HepG2 (cell line): ENCODE measurements around the gene SOX9. TPM values are rescaled to one million over a fixed set of nuclear protein-coding genes. Genes with fewer than 3 reads are reported as not detected.
A peak's percentile ranks its signal among the peaks of the same experiment; 100 is the strongest.

Source experiments
- CEBPB ChIP-seq: IDR thresholded peaks from 2 replicates; pipeline ENCODE4 v1.6.1; 2011; ENCODE audit warnings: low read depth, low read length, improper control_type of control experiment, borderline replicate concordance
- CSRNP1 ChIP-seq: sonication (generic); formaldehyde crosslinking; IDR thresholded peaks from 2 replicates; pipeline ENCODE4 v1.8.1; 2023; ENCODE audit warnings: mild to moderate bottlenecking, missing genetic modification reagents
- DDIT3 ChIP-seq: sonication (generic); formaldehyde crosslinking; IDR thresholded peaks from 2 replicates; pipeline ENCODE4 v1.4.0; 2020; ENCODE audit warnings: mild to moderate bottlenecking, missing genetic modification reagents
- DNMT3B ChIP-seq: conservative IDR thresholded peaks from 2 replicates; pipeline ENCODE4 v1.6.1; 2016; ENCODE audit warnings: missing biosample characterization, control low read depth
- GTF2F1 ChIP-seq: fragments of 150-350 bp; IDR thresholded peaks from 2 replicates; pipeline ENCODE4 v1.6.1; 2014; ENCODE audit warnings: low read length
- HNF1A ChIP-seq, 2 experiments: sonication (generic) in 1 of 2; formaldehyde crosslinking in 1 of 2; IDR thresholded peaks; 2 replicates each; pipeline versions ENCODE4 v1.4.0 to v1.6.1; 2016 to 2020; ENCODE audit warnings: borderline replicate concordance in 1 of 2, low read depth in 1 of 2, mild to moderate bottlenecking in 1 of 2, missing genetic modification reagents in 1 of 2
- IKZF5 ChIP-seq: IDR thresholded peaks from 2 replicates; pipeline ENCODE4 v1.6.1; 2018; ENCODE audit warnings: missing genetic modification reagents, mild to moderate bottlenecking, missing compliant biosample characterization
- IRF9 ChIP-seq: sonication (generic); formaldehyde crosslinking; IDR thresholded peaks from 2 replicates; pipeline ENCODE4 v1.8.0; 2022; ENCODE audit warnings: missing genetic modification reagents, mild to moderate bottlenecking, borderline replicate concordance
- IRX3 ChIP-seq: sonication (generic); formaldehyde crosslinking; IDR thresholded peaks from 2 replicates; pipeline ENCODE4 v1.8.1; 2023; ENCODE audit warnings: mild to moderate bottlenecking, low read depth, missing genetic modification reagents, borderline replicate concordance
- KLF15 ChIP-seq: sonication (generic); formaldehyde crosslinking; IDR thresholded peaks from 2 replicates; pipeline ENCODE4 v1.8.1; 2023; ENCODE audit warnings: borderline replicate concordance, mild to moderate bottlenecking, inconsistent platforms, missing genetic modification reagents, mixed read lengths
- MAFF ChIP-seq: IDR thresholded peaks from 2 replicates; pipeline ENCODE4 v1.6.1; 2011; ENCODE audit warnings: low read depth, low read length, improper control_type of control experiment
- PAWR ChIP-seq: sonication (generic); formaldehyde crosslinking; IDR thresholded peaks from 2 replicates; pipeline ENCODE4 v1.4.0; 2020; ENCODE audit warnings: missing genetic modification reagents, mild to moderate bottlenecking, borderline replicate concordance
- PPARG ChIP-seq: conservative IDR thresholded peaks from 2 replicates; pipeline ENCODE4 v1.6.1; 2016; ENCODE audit warnings: missing biosample characterization, missing genetic modification reagents
- PRPF4 ChIP-seq: fragments of 200-400 bp; formaldehyde crosslinking; IDR thresholded peaks from 2 replicates; pipeline ENCODE4 v1.6.1; 2016; ENCODE audit warnings: low read length, low read depth; ENCODE audit not compliant: poor library complexity, severe bottlenecking
- RXRA ChIP-seq: sonication (generic); formaldehyde crosslinking; IDR thresholded peaks from 2 replicates; pipeline ENCODE4 v1.5.1; 2020; ENCODE audit warnings: missing genetic modification reagents
- SSRP1 ChIP-seq: IDR thresholded peaks from 2 replicates; pipeline ENCODE4 v1.6.1; 2016; ENCODE audit warnings: control low read depth
- TCF7L2 ChIP-seq: IDR thresholded peaks from 2 replicates; pipeline ENCODE4 v1.6.1; 2011; ENCODE audit warnings: mild to moderate bottlenecking, low read depth, low read length, moderate library complexity
- TEAD2 ChIP-seq: sonication (generic); formaldehyde crosslinking; IDR thresholded peaks from 2 replicates; pipeline ENCODE4 v1.9.0; 2021; ENCODE audit warnings: missing genetic modification reagents
- ZBTB38 ChIP-seq: sonication (generic); formaldehyde crosslinking; IDR thresholded peaks from 2 replicates; pipeline ENCODE4 v1.5.1; 2020; ENCODE audit warnings: mild to moderate bottlenecking, missing genetic modification reagents
- ZFP82 ChIP-seq: sonication (generic); formaldehyde crosslinking; IDR thresholded peaks from 2 replicates; pipeline ENCODE4 v1.5.1; 2020; ENCODE audit warnings: mild to moderate bottlenecking, missing genetic modification reagents, borderline replicate concordance
- ZNF234 ChIP-seq: sonication (generic); formaldehyde crosslinking; conservative IDR thresholded peaks from 2 replicates; pipeline ENCODE4 v1.5.1; 2020; ENCODE audit warnings: mild to moderate bottlenecking, missing genetic modification reagents
- ZNF256 ChIP-seq: sonication (generic); formaldehyde crosslinking; conservative IDR thresholded peaks from 2 replicates; pipeline ENCODE4 v1.4.0; 2020; ENCODE audit warnings: missing genetic modification reagents
- ZNF615 ChIP-seq: sonication (generic); formaldehyde crosslinking; IDR thresholded peaks from 2 replicates; pipeline ENCODE4 v1.5.0; 2020; ENCODE audit warnings: mild to moderate bottlenecking, missing genetic modification reagents, borderline replicate concordance
- polyA plus RNA-seq, 8 experiments: library from polyadenylated mRNA; depleted of rRNA in 3 of 8; stranded (reverse) in 7 of 8; unstranded in 1 of 8; fragments of >200 nt; fragmentation: Illumina TruSeq in 4 of 8; extraction: Trizol in 4 of 8; gene quantifications; 2 replicates each; pipeline versions ENCODE4 v1.2.1 to v1.2.3, GENCODE V29; 2011 to 2016; ENCODE audit warnings: low read depth in 4 of 8, missing spikeins in 1 of 8, mixed read lengths in 1 of 8; ENCODE audit not compliant: insufficient read depth in 1 of 8
- total RNA-seq, 5 experiments: library from RNA; depleted of rRNA; stranded (reverse); fragments of >200 nt; fragmentation: Illumina TruSeq; extraction: Trizol; gene quantifications; 2 replicates each; pipeline ENCODE4 v1.2.3, GENCODE V29; 2016; ENCODE audit warnings: low read depth in 1 of 5

The SOX9 gene
- total and polyA plus RNA-seq, 2 of the 13 experiments (the other 11 are each of a cell fraction or from before 2014, with no cell fraction given): 16.1 to 27.6 TPM

- TF ChIP-seq HNF1A (IDR thresholded peaks at IDR 0.05; ENCODE audit: low read depth): no peak
- no peak for TF ChIP-seq HNF1A (CRISPR knock-in tag; IDR thresholded peaks at IDR 0.05; ENCODE audit: borderline replicate concordance)
- no peak for TF ChIP-seq GTF2F1
- TF ChIP-seq TEAD2 (CRISPR knock-in tag): no peak
- no peak for TF ChIP-seq ZBTB38 (CRISPR knock-in tag)
- no peak for TF ChIP-seq IKZF5 (CRISPR knock-in tag)
- TF ChIP-seq ZNF615 (CRISPR knock-in tag): no peak
- TF ChIP-seq IRX3 (CRISPR knock-in tag): no peak
- TF ChIP-seq RXRA (CRISPR knock-in tag): peak; percentile 63
- no peak for TF ChIP-seq ZNF256 (CRISPR knock-in tag)
- no peak for TF ChIP-seq SSRP1 (CRISPR knock-in tag)
- no peak for TF ChIP-seq ZFP82 (CRISPR knock-in tag)
- TF ChIP-seq IRF9 (CRISPR knock-in tag): no peak
- peak; percentile 60; the same call in 1 of the 2 replicates for TF ChIP-seq CEBPB
- TF ChIP-seq DDIT3 (CRISPR knock-in tag): no peak
- no peak for TF ChIP-seq DNMT3B
- TF ChIP-seq PRPF4: no peak
- no peak for TF ChIP-seq TCF7L2
- no peak for TF ChIP-seq KLF15 (CRISPR knock-in tag)
- TF ChIP-seq MAFF: no peak
- no peak for TF ChIP-seq PPARG (CRISPR knock-in tag)
- TF ChIP-seq CSRNP1 (CRISPR knock-in tag): no peak
- TF ChIP-seq PAWR (CRISPR knock-in tag): no peak
- TF ChIP-seq ZNF234 (CRISPR knock-in tag): no peak
Measured at GRCh38 chr17:72165867-72166439, 45.1 kb downstream of the SOX9 start (continued).
